PC-9 (cell line): Measurements from ENCODE around the gene LRRD1.
"Not testable (repeated sequence)": the region's sequence is repeated elsewhere in the genome, so short reads cannot be mapped to it uniquely, and the experiment has no call there.

ENCODE experiments used
- CTCF ChIP-seq: fragments of 200-600 bp; sonication (generic); conservative IDR thresholded peaks from 2 replicates; pipeline ENCODE4 v1.6.1; 2017; ENCODE audit warnings: mixed run types, antibody characterized with exemption, mild to moderate bottlenecking, moderate library complexity
- EZH2 ChIP-seq: fragments of 200-600 bp; sonication (generic); IDR thresholded peaks from 2 replicates; pipeline ENCODE4 v1.8.0; 2017; ENCODE audit warnings: antibody characterized with exemption, low read depth

- TF ChIP-seq EZH2, CTCF: not testable (repeated sequence)
Measured at GRCh38 chr7:92142791-92143190, 36.2 kb downstream of the LRRD1 start.
